Measurements from ENCODE around the gene HCFC1.

DNA sequence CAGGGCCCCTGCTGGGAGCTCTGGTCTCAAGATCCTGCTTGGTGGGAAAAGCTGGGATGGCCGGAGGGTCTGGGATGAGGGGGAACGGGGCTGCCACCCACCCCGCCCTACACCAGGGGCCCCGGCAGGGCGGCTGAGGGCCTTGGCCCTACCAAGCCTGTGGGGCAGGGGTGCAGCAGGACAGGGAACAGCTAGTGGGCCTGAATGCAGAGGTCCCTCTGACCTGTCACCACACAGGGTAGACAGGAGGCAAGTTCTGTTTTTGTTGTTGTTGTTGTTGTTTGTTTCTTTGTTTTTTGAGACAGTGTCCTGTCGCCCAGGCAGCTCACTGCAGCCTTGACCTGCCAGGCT, 26.8 kb downstream of the HCFC1 start:
- TF ChIP-seq LEF1 (IDR thresholded peaks at IDR 0.05) = no peak
- TF ChIP-seq ESRRA (IDR thresholded peaks at IDR 0.05; ENCODE audit: borderline replicate concordance, low read depth) = no peak
